ENCODE results near the gene GRID1.

DNA sequence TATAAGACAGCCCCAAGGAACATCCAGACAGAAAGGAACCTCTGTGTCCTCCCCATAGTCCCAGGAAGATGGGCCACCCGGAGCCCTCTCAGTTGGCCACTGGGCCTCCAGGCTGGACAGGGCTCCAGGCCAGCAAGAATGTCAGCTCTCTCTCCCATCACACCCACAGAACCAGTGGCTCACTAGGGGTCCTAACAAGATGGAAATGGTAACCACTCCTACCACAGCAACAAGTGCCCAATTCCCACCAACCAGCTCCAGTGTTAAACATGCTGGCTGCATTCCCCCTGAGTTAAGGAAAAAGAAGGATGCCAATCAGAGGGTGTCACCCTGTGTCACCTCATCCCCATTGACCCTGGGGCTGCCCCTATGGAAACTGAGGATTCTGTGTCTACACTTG, 333.0 kb downstream of the GRID1 start:
- TF ChIP-seq, protein P1, sequence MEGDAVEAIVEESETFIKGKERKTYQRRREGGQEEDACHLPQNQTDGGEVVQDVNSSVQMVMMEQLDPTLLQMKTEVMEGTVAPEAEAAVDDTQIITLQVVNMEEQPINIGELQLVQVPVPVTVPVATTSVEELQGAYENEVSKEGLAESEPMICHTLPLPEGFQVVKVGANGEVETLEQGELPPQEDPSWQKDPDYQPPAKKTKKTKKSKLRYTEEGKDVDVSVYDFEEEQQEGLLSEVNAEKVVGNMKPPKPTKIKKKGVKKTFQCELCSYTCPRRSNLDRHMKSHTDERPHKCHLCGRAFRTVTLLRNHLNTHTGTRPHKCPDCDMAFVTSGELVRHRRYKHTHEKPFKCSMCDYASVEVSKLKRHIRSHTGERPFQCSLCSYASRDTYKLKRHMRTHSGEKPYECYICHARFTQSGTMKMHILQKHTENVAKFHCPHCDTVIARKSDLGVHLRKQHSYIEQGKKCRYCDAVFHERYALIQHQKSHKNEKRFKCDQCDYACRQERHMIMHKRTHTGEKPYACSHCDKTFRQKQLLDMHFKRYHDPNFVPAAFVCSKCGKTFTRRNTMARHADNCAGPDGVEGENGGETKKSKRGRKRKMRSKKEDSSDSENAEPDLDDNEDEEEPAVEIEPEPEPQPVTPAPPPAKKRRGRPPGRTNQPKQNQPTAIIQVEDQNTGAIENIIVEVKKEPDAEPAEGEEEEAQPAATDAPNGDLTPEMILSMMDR (IDR thresholded peaks at IDR 0.05; ENCODE audit: insufficient read depth, low read depth, low read length), result no peak
- no peak for TF ChIP-seq EZH2 (IDR thresholded peaks at IDR 0.05; ENCODE audit: insufficient read depth, low read length)
